Measurements from ENCODE around the gene TSEN2. TPM values are rescaled to one million over a fixed set of nuclear protein-coding genes. Genes with fewer than 3 reads are reported as not detected.
"Not testable (repeated sequence)": the region's sequence is repeated elsewhere in the genome, so short reads cannot be mapped to it uniquely, and the experiment has no call there.

Gene TSEN2
- total RNA-seq, 4 donors from 2014 or later, result 17.0 to 38.3 (median 21.9) TPM

GRCh38 chr3:12446298-12446697 is 38.0 kb upstream of the TSEN2 start:
- DNase-seq (ENCODE audit: low spot score) (no peak), ATAC-seq (ENCODE audit: low FRiP score) (no peak)
- TF ChIP-seq, protein P1, sequence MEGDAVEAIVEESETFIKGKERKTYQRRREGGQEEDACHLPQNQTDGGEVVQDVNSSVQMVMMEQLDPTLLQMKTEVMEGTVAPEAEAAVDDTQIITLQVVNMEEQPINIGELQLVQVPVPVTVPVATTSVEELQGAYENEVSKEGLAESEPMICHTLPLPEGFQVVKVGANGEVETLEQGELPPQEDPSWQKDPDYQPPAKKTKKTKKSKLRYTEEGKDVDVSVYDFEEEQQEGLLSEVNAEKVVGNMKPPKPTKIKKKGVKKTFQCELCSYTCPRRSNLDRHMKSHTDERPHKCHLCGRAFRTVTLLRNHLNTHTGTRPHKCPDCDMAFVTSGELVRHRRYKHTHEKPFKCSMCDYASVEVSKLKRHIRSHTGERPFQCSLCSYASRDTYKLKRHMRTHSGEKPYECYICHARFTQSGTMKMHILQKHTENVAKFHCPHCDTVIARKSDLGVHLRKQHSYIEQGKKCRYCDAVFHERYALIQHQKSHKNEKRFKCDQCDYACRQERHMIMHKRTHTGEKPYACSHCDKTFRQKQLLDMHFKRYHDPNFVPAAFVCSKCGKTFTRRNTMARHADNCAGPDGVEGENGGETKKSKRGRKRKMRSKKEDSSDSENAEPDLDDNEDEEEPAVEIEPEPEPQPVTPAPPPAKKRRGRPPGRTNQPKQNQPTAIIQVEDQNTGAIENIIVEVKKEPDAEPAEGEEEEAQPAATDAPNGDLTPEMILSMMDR (IDR thresholded peaks at IDR 0.05), result no peak

DNA sequence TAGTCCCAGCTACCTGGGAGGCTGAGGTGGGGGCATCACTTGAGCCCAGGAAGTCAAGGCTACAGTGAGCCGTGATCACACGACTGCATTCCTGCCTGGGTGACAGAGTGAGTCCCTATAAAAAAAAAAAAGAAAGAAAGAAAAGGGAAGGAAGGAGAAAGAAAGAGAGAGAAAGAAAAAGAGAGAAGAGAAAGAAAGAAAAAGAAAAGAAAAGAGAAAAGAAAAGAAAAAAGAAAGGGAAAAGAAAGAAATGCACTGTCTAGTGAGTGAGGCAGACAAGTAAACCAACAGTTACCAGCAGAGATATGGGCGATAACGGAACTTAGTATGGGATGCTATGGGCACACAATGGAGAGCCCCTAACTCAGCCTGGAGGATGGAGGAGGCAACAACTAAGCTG is 37.2 kb upstream of the TSEN2 start:
- no peak for DNase-seq (ENCODE audit: low spot score)
- ATAC-seq (ENCODE audit: low FRiP score), result no peak
- TF ChIP-seq, protein P1 (IDR thresholded peaks at IDR 0.05), result no peak

GRCh38 chr3:12448404-12449202 is 35.7 kb upstream of the TSEN2 start:
- ATAC-seq (ENCODE audit: low FRiP score); DNase-seq (ENCODE audit: low spot score): not testable (repeated sequence)

DNA sequence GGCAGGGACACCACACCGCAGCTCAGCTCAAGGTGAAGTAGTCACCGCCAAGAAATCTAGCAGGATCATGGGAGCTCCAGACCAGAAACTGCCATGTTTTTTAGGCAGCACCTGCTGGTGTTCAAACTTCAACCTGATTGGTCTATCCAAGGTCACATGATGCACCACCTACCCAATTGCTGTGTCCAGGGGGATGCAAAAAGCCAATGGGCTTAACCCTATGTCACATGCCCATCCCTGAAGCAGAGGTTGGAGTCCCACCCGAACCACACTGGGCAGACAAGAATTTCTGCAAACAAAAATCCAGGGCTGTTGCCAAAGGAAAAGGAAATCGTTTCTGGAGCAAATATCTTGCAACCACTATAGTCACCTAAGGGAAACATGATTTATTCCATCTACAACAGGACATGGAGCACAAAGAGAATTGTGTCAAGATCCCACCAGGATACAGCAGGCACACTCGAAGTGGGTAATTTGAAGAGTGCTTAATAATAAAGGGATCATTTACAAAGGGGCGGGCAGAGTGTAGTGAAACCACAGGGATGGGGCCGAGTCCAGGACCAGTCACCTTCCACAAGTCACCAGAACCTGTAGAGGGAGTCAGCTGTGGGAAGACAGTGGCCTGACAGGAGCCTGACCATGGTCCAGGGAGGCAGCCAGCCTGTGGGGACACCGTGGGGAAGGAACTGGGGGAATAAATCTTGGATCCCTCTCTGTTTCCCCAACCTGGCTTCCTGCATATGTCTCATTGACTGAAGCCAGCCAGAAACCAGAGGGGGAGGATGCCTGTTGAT is 34.2 kb upstream of the TSEN2 start:
- no peak for DNase-seq (ENCODE audit: low spot score)
- ATAC-seq (ENCODE audit: low FRiP score), result no peak
- TF ChIP-seq, protein P1 (IDR thresholded peaks at IDR 0.05), result no peak

DNA sequence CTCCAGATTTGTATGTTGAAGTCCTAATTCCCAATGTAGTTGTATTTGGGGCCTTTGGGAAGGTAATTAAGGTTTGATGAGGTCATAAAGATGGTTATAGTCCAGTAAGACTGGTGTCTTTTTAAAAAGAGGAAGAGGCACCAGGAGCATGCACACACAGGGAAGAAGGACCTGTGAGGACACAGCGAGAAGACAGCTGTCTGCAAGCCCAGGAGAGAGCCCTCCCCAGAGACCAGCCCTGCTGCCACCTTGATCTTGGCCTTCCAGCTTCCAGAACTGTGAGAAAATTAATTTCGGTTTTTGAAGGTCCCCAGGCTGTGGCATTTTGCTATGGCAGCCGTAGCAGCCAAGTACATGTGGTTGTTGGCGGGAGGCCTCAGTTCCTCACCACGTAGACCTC is 32.8 kb upstream of the TSEN2 start:
- ATAC-seq (ENCODE audit: low FRiP score), result no peak
- TF ChIP-seq, protein P1 (IDR thresholded peaks at IDR 0.05), result no peak
- DNase-seq (ENCODE audit: low spot score), result no peak

DNA sequence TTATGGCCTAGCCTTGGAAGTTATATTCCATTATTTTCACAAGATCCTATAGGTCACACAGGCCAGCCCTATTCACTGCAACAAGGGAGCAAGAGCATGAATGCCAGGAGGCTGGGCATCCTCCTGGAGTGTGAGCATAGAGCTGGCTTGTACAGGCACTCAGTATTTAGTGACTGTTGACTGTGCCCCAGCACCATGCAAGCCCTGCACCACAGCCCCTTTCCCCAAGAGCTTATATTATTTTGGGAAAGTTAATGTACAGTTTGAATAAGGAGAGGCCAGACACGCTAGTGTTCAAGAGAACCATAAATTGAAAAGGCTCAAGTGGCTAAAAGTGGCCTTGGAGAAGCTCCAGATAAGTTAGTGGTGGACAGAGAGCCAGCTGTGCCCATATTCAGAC is 32.3 kb upstream of the TSEN2 start:
- DNase-seq (ENCODE audit: low spot score) (no peak), ATAC-seq (ENCODE audit: low FRiP score) (no peak)
- TF ChIP-seq, protein P1 (IDR thresholded peaks at IDR 0.05), result no peak

DNA sequence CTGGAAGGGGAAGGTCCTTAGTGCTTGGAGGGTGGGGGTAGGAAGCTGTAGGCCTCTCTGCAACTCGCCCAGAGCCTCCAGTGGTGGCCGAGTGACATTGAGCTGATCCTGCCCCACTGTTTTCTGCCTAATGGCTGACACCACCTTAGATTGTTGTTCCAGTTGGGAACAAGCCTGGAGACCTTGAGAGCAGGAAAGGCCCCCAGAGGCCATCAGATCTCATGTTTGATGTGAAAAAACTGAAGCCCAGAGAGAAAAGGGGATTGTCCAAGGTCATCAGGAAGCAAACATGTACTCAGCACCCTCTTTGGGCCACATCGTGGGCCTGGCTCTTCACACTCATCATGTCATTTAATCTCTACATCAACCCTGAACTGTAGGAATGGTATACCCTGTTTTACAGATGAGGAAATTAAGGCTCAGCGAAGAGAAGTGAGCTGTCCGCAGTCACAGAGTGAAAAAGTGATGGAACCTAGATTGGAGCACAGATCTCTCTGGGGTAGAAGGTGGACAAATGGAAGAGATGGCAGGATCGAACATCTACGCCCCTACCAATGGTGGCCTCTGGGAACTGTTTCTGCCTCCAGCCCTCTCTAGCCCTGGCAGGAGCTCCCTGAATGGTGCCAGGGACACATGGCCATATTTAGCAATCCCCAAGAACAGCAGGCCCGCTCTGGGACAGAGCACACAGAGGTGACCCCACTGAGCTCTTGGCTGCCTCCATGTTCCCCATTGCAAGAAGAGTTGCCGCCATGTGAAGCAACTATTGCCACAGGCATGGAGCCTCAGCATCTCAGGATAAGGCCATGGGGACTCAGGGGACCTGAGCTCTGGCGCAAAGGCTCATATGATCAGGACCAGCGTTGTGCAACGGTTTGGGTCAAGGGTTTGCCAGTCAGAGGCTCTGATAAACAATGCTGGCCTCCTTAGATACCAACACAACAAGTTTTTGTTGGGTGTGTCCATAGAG is 31.6 kb upstream of the TSEN2 start:
- ATAC-seq (ENCODE audit: low FRiP score), result peak; percentile 53
- DNase-seq (ENCODE audit: low spot score), result no peak
- TF ChIP-seq, protein P1 (IDR thresholded peaks at IDR 0.05), result no peak

Data from omental fat pad (tissue), 4 donors.